Activated T-cell treated with anti-CD3 and anti-CD28 coated beads, Interleukin-2, amount 50 U/mL, for 72 hours (primary cell): ENCODE measurements around the gene OR10S1. TPM values are rescaled to one million over a fixed set of nuclear protein-coding genes. Genes with fewer than 3 reads are reported as not detected.

Source experiments
- total RNA-seq, 2 donors: library from RNA; stranded (reverse); gene quantifications; one replicate each; pipeline ENCODE4 v1.2.3, GENCODE V29; 2022

OR10S1 gene
- total RNA-seq, 2 donors from 2014 or later: not detected

Other genes with a start within 250 kb of the OR10S1 start
- 10 to 100 TPM in 1 of 2 donors, 1 to 10 TPM in 1; 8.6 to 11.5 TPM for gene ZNF202, start 236.1 kb downstream of the OR10S1 start, total RNA-seq
- not detected for gene OR6X1, start 223.3 kb downstream of the OR10S1 start, total RNA-seq
- gene OR6M1, start 171.4 kb downstream of the OR10S1 start, total RNA-seq: not detected
- gene TMEM225, start 92.1 kb downstream of the OR10S1 start, total RNA-seq: not detected
- gene OR8D4, start 75.6 kb downstream of the OR10S1 start, total RNA-seq: not detected
- not detected for gene OR4D5, start 38.2 kb downstream of the OR10S1 start, total RNA-seq
- not detected for gene OR6T1, start 33.9 kb downstream of the OR10S1 start, total RNA-seq
- gene OR10G6, start 17.4 kb upstream of the OR10S1 start, total RNA-seq: not detected
- not detected for gene OR10G4, start 35.2 kb upstream of the OR10S1 start, total RNA-seq
- gene OR10G9, start 45.2 kb upstream of the OR10S1 start, total RNA-seq: not detected
- gene OR10G8, start 49.0 kb upstream of the OR10S1 start, total RNA-seq: not detected
- not detected for gene OR10G7, start 63.5 kb upstream of the OR10S1 start, total RNA-seq
- gene VWA5A, start 137.7 kb upstream of the OR10S1 start, total RNA-seq: 10 to 100 TPM; 14.2 to 19.0 TPM
- not detected for gene OR10D3, start 205.6 kb upstream of the OR10S1 start, total RNA-seq